NCI-H2107 treated with DMSO at 0.1 percent for 48 hours (cell line): Measurements from ENCODE around the gene TMTC1.
"Not testable (repeated sequence)": the region's sequence is repeated elsewhere in the genome, so short reads cannot be mapped to it uniquely, and the experiment has no call there.

Source experiments
- DNase-seq: peaks from one replicate; lab custom pipeline; 2025; ENCODE audit not compliant: unreplicated experiment; lab: John Stamatoyannopoulos, UW

The TMTC1 gene

DNA sequence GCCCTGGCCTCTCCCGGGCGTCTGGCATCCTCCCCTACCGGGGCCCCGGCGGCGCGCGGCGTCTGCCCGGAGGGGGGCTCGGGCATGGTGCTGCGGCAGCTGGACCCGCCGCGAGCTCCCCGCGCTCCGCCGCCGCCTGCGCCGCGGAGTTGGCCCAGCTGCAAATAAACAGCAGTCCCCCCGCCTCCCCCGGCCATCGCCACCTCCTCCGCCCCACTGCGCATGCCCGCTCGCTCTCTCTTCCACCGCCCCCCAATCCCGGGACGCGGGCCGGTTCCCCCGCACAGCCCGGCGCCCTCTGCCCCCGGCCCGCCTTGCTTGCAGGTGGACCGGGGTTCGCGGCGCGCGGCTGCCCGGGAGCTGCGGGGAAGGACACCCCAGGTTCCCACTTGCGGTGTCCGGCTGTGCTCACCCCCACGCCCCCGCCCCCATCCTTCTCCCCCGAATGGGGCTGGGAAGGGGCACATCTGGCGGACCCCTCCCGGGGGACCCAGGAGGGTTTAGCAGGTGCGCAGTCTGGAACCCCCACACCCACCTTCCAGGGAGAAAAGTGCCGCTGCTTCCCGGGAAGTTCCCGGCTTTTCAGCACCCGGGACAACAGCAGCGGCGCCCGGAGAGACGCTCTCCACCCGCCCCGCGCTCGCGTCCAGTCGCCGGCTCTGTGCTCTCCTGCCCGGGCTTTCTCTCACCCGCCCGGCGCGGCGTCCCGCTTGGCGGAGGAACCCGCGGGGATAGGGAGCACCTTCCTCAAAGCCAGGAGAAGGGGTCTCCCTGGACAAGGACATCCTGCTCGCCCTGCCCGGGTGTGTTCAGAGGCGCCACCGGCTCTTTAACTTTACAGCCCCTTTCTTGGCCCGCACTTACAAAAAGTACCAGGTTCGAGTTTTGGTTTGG lies at the start of gene TMTC1:
Gene TMTC1 (minus strand): TSS at position 170 of the 894 bp plus-strand sequence. CDS start 191 bp downstream, outside the sequence.
- DNase-seq = peak; percentile 40

DNA sequence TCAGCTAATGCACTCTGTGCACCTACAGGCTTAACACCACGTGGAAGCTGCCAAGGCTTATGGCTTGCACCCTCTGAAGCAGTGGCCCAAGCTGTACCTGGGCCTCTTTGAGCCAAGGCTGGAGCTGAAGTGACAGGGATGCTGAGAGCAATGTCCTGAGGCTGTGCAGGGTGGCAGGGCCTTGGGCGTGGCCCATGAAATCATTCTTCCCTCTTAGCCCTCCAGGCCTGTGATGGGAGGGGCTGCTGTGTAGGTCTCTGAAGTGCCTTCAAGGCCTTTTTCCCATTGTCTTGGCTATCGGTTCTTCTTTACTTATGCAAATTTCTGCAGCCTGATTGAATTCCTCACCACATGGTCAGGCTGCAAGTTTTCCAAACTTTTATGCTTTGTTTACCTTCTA lies 47.4 kb upstream of the TMTC1 start:
- no peak for DNase-seq

- DNase-seq = no peak
Measured at GRCh38 chr12:29830391-29830790, 46.6 kb upstream of the TMTC1 start.

DNA sequence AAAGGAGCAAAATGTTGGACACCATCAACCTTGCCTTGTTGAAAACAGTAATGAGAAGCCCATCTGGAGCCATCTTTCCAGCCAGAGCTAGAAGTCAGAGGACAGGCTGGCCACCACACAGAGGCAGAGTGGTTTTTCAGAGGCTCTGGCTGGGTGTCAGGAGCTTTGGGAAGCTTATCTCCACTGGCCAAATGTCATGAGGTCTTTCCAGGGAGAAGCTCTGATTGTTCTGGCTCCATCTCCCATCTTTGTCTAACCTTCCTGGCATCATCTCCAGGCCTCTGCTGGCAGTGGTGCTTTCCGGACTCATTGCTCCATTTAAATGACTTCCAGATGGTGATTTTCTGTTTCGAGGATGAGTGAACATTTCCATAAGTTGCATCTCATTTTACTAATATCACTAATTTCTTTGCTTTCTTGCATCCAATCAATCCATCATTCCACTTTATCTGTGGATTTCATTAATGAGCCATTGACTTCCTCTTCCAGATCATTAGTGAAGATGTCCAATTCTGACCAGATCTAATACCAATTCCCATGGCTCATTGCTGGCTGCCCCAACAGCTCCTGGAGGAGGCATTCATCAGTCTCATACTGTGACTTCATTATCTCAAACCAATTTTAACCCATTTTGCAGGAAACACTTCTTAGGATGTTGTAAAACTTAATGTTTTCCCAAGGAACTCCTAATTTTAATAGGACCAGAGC lies 35.3 kb upstream of the TMTC1 start:
- no peak for DNase-seq

- DNase-seq = no peak
Measured at GRCh38 chr12:29816874-29817725, 33.4 kb upstream of the TMTC1 start.

DNA sequence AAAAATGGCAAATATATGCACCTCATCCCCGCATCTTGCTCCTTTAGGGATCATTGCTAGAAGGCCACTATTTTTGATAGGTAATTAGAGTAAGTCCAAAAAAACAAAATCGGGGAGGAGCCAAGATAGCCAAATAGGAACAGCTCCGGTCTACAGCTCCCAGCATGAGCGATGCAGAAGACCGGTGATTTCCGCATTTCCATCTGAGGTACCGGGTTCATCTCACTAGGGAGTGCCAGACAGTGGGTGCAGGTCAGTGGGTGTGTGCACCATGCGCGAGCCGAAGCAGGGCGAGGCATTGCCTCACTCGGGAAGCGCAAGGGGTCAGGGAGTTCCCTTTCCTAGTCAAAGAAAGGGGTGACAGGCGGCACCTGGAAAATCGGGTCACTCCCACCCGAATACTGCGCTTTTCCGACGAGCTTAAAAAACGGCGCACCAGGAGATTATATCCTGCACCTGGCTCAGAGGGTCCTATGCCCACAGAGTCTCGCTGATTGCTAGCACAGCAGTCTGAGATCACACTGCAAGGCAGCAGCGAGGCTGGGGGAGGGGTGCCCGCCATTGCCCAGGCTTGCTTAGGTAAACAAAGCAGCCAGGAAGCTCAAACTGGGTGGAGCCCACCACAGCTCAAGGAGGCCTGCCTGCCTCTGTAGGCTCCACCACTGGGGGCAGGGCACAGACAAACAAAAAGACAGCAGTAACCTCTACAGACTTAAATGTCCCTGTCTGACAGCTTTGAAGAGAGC lies 26.0 kb upstream of the TMTC1 start:
- not testable (repeated sequence) for DNase-seq

- no peak for DNase-seq
Measured at GRCh38 chr12:29807129-29807528, 23.4 kb upstream of the TMTC1 start.

DNA sequence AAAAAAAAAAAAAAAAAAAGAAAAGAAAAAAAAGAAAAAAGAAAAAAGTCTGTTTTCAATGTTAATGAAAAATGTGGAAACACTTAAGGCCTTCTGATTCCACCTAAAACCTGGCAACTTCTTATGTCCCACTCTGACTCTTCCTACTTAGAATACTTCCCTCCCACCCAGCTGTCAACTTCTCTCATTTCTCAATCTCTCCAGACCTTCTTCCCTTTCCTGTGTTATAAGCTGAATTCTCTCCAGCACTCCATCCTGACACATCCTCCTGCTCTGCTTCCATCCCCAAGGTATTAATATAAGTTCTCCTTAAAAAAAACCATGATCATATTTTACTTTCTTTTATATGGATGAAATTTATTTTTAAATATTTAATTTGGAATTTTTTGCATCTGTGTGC lies 20.3 kb upstream of the TMTC1 start:
- DNase-seq = no peak

- no peak for DNase-seq
Measured at GRCh38 chr12:29799591-29799990, 15.8 kb upstream of the TMTC1 start.

GRCh38 chr12:29797565-29798355 lies 14.0 kb upstream of the TMTC1 start:
- DNase-seq = no peak

GRCh38 chr12:29796823-29797263 lies 13.1 kb upstream of the TMTC1 start:
- DNase-seq = no peak

DNA sequence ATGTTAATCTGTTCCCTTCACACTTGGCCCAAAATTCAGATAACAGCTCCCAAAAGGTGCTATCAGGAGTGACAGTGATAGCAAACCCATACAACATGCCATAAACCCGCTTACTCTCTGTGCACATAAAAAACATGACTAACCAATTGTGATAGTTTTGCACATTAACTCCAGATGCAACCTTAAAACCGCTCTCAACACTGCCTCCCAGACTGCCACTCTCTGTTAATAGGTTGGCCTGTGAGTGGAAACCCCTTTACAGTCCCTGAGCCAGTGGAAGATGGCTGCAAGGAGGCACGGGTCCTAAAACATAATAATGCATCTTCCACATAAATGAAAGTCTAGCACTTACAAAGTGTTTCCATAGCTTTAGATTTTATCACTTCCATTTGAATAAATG lies 12.0 kb upstream of the TMTC1 start:
- no peak for DNase-seq

DNA sequence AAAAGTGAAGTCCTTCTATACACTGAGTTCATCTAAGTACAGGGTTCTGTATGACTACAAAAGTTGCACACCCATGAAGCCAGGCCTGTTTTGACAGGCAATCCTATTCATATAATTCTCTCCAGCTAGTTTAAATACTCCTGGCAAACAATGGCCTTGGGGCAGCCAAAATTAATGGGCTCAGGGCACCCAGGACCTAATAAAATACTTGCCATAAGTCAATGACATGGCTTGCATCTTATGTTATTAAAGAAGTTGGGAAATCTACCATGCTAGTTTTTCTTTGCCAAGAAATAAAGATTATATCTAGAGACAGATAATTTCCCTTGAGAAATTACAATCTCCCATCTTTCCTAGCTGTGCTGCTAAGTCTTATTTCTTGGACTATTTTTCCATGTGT lies 11.1 kb upstream of the TMTC1 start:
- no peak for DNase-seq

GRCh38 chr12:29792853-29793252 lies 9.1 kb upstream of the TMTC1 start:
- DNase-seq = no peak

- DNase-seq = no peak
Measured at GRCh38 chr12:29792132-29792531, 8.4 kb upstream of the TMTC1 start.

DNA sequence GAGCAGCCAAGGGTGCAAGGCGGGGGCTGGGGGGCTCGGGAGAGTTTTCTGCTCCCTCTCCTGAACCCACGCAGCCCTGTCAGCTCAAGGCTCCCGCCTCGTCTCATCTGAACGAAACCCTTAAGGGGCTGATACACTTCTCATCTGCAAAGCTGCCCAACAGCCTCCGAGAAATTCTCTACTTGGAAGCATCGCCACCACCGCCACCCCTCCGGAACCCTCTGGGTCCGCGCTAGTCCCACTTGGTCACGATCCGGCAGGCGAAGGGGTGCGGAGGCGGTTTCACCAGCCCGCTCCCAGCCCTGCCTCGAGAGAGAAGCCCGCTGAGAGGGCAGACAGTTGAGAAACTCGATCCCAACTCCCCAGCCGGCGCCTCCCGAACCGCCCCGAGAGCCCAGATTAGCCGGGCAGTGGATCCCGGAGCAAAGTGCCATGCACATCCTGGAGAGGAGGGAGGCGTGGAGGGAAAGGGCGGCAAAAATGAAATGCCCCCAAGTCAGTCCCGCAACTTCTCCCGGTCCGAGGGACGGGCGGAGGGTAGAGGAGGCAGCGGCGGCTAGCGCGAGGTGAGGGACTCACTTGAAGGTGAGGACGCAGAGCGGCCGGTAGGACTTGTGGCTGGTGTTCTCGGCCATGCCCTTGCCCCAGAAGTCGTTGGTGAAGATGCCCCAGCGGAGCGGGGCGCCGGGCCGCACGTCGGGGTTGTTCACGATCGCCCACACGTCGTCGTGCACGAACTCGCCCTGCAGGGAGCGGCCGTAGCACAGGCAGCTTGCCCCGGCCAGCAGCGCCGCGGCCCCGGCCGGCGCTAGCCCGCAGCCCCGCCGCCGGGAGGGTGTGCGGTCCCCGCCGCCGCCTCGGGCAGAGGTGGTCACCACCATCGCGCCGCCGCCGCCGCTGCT lies 620 bp downstream of the TMTC1 start:
- DNase-seq = peak; percentile 37

DNA sequence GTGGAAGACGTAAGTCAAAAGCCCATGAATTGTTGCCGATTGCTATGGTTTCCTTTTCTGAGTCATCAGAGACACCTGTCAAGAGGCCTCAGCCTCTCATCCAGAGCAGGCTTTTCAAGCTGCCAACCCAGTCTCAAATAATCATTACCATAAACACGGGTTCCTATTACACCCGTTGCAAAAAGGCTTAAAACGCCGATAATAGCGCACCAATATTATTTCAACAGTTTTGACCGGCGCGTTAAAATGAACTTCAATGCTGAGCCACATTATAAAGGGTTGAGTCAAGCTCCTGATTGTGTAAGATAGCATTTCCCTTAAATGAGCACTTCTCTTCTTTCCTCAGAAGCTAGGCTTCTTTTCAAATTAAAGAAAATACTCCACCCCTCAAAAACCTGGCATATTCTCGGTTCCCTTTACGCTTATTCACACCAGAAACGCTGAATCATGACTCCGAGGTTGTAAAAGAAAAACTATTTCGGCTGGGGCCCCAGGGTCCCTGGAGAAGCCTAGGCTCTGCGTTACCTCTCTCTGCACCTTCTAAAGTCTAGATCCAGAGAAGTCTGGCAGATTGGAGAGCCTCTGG lies 1.4 kb downstream of the TMTC1 start:
- peak; percentile 87 for DNase-seq

- DNase-seq = no peak
Measured at GRCh38 chr12:29781705-29782266, 2.0 kb downstream of the TMTC1 start.
